PFSK-1 (cell line): Measurements from ENCODE around the gene ERC2.

Source experiments
- FOXP2 ChIP-seq: optimal IDR thresholded peaks from 2 replicates; pipeline ENCODE3; 2011; ENCODE audit warnings: borderline replicate concordance, control low read depth, inconsistent platforms; ENCODE audit not compliant: insufficient read depth; ENCODE audit errors: extremely low read length, extremely low read depth
- POLR2AphosphoS5 ChIP-seq: IDR thresholded peaks from 2 replicates; pipeline ENCODE4 v1.6.1; 2012; ENCODE audit warnings: low read depth, mild to moderate bottlenecking, control low read depth, low read length, moderate library complexity
- SIN3A ChIP-seq: IDR thresholded peaks from 2 replicates; pipeline ENCODE4 v1.6.1; 2012; ENCODE audit warnings: mild to moderate bottlenecking, low read length, moderate library complexity, borderline replicate concordance; ENCODE audit not compliant: insufficient read depth
- TAF1 ChIP-seq: IDR thresholded peaks from 2 replicates; pipeline ENCODE4 v1.6.1; 2012; ENCODE audit warnings: low read length, control low read depth, borderline replicate concordance; ENCODE audit not compliant: insufficient read depth
- TF ChIP-seq, protein P1 (sequence below), 2 experiments: IDR thresholded peaks; 2 replicates each; pipeline versions ENCODE4 v1.6.1 to v1.8.0; 2011 to 2012; ENCODE audit warnings: low read depth in 2 of 2, low read length in 2 of 2, control low read depth in 1 of 2, inconsistent platforms in 1 of 2, mild to moderate bottlenecking in 1 of 2, moderate library complexity in 1 of 2; ENCODE audit not compliant: insufficient read depth in 1 of 2

GRCh38 chr3:55860049-55860721, 608.1 kb downstream of the ERC2 start:
- no peak for TF ChIP-seq TAF1
- TF ChIP-seq, protein P1, sequence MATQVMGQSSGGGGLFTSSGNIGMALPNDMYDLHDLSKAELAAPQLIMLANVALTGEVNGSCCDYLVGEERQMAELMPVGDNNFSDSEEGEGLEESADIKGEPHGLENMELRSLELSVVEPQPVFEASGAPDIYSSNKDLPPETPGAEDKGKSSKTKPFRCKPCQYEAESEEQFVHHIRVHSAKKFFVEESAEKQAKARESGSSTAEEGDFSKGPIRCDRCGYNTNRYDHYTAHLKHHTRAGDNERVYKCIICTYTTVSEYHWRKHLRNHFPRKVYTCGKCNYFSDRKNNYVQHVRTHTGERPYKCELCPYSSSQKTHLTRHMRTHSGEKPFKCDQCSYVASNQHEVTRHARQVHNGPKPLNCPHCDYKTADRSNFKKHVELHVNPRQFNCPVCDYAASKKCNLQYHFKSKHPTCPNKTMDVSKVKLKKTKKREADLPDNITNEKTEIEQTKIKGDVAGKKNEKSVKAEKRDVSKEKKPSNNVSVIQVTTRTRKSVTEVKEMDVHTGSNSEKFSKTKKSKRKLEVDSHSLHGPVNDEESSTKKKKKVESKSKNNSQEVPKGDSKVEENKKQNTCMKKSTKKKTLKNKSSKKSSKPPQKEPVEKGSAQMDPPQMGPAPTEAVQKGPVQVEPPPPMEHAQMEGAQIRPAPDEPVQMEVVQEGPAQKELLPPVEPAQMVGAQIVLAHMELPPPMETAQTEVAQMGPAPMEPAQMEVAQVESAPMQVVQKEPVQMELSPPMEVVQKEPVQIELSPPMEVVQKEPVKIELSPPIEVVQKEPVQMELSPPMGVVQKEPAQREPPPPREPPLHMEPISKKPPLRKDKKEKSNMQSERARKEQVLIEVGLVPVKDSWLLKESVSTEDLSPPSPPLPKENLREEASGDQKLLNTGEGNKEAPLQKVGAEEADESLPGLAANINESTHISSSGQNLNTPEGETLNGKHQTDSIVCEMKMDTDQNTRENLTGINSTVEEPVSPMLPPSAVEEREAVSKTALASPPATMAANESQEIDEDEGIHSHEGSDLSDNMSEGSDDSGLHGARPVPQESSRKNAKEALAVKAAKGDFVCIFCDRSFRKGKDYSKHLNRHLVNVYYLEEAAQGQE (IDR thresholded peaks at IDR 0.05; ENCODE audit: insufficient read depth in 1 of 2, low read depth in 2 of 2, low read length in 2 of 2), result no peak
- no peak for TF ChIP-seq POLR2AphosphoS5
- TF ChIP-seq SIN3A, result no peak
- TF ChIP-seq FOXP2, result no peak
